NCI-H2171 treated with DMSO at 0.1 percent for 48 hours (cell line): ENCODE measurements around the gene DNM1L.
"Not testable (repeated sequence)": the region's sequence is repeated elsewhere in the genome, so short reads cannot be mapped to it uniquely, and the experiment has no call there.

Source experiments
- DNase-seq: peaks from one replicate; lab custom pipeline; 2025; lab: John Stamatoyannopoulos, UW

The DNM1L gene

GRCh38 chr12:32697445-32697844 is 18.3 kb downstream of the DNM1L start:
- no peak for DNase-seq

- peak; percentile 65 for DNase-seq
These were observed 19.2 kb downstream of the DNM1L start for GRCh38 chr12:32698285-32698684.

DNA sequence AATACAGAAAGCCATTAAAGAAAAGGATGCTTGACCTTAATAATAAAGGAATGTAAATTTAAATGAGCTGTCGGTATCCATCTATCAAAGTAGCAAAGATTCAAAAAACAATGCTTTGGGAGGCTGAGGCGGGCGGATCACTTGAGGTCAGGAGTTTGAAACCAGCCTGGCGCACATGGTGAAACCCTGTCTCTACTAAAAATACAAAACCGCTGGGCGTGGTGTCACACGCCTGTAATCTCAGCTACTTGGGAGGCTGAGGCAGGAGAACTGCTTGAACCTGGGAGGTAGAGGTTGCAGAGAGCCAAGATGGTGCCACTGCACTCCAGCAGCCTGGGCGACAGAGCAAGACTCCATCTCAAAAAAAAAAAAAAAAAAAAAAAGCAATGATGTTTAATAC is 20.3 kb downstream of the DNM1L start:
- DNase-seq: not testable (repeated sequence)

GRCh38 chr12:32702473-32702872 is 23.4 kb downstream of the DNM1L start:
- peak; percentile 61 for DNase-seq

DNA sequence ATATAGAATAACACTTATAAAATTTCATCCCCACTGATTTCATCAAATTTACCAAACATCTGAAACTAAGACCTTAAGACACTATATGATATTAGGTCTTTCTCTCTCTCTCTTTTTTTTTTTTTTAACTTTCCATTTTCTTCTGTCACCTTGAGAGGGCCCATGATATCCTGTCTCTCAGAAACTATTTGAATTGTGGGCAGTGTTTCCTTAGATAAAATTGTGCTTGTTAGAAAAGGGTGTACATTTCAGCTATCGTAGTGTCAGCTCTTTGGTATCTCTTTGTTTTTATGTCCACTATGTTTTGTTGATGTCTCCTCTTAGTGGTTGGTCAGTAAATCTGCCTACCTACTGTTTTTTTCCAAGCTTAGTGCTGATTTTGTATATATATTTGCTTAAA is 23.8 kb downstream of the DNM1L start:
- DNase-seq: no peak

- no peak for DNase-seq
These were observed 26.7 kb downstream of the DNM1L start for GRCh38 chr12:32705783-32706182.

DNA sequence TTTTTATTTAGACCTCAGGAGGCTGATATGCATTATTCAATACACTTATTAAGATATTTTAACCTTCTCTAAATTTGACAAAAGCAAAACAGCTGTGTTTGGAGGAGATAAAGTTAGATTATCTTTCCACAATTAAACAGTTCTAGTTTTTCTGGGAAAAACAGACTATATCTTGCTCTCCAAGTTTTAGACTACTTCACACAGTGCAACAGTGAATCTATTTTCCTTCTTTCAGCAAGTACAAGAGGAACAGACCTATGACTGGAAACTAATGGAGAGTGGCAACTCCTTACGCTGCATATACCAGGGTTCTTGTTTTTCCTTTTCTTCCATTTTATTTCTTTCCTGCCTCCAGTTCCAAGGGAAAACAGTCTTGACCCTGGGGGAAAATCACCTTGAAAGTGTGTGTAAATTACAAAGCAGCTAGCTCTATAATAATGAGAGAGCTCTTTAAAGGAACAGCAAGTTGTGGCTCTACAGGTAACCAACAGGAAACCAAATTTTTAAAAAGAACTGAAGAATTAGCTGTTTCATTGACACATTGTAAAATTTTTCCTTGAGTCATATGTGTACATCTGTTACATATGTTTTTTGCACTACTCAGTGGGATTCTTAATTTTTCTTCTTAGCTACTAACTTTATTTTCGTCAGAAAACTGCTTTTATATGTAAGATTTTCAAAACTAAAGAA is 27.4 kb downstream of the DNM1L start:
- DNase-seq: no peak

- DNase-seq: no peak
These were observed 29.8 kb downstream of the DNM1L start for GRCh38 chr12:32708926-32709325.

DNA sequence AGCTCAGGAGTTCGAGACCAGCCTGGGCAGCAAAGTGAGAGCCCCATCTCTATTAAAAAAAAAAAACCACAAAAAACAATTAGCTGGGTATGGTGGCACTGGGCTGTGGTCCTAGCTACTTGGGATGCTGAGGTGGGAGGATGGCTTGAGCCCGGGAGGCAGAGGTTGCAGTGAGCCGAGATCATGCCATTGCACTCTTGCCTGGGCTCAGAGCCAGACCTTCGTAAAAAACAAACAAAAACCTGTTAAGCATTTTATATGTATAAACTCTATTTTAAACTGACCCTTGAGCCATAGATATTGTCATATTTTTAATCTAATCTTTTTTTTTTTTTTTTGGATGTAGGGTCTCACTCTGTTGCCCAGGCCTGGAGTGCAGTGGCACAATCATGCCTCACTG is 35.7 kb downstream of the DNM1L start:
- no peak for DNase-seq

- DNase-seq: no peak
These were observed 39.8 kb downstream of the DNM1L start for GRCh38 chr12:32718926-32719325.

DNA sequence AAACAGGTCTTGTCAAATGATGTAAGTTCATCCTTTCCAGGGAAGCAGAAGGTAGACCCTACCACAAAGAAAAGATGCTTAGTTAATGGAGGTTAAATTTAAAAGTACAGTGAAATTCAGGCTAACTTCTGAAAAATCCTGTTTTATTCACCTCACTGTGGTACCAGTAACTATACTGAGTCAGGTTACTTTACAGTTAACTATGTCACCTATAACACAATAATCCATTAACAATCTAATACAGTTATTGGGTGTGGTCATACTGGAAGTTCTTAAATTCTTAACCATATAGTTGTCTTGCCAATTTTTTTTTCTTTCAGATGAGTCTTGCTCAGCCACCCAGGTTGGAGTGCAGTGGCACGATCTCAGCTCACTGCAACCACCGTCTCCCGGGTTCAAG is 46.2 kb downstream of the DNM1L start:
- not testable (repeated sequence) for DNase-seq

- DNase-seq: no peak
These were observed 47.2 kb downstream of the DNM1L start for GRCh38 chr12:32726286-32726685.

GRCh38 chr12:32727237-32727636 is 48.1 kb downstream of the DNM1L start:
- DNase-seq: no peak

- no peak for DNase-seq
These were observed 55.9 kb downstream of the DNM1L start for GRCh38 chr12:32734952-32735351.

GRCh38 chr12:32736445-32736844 is 57.3 kb downstream of the DNM1L start:
- no peak for DNase-seq

DNA sequence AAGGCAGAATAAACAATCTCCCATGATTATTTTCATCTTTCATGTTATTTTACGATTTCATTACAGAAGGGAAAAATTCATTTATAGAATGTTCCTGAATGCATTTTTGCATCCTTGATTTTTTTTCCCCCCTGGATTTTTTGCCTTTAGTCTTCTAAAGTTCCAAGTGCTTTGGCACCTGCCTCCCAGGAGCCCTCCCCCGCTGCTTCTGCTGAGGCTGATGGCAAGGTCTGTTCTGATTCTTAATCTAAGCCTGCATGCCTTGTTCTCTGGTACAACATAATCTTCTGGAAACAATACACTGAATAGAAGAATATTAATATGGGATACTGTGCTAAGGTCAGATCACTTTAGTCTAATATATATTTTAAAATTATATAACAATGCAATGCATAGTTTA is 58.6 kb downstream of the DNM1L start:
- no peak for DNase-seq

GRCh38 chr12:32739279-32739678 is 60.2 kb downstream of the DNM1L start:
- DNase-seq: no peak

DNA sequence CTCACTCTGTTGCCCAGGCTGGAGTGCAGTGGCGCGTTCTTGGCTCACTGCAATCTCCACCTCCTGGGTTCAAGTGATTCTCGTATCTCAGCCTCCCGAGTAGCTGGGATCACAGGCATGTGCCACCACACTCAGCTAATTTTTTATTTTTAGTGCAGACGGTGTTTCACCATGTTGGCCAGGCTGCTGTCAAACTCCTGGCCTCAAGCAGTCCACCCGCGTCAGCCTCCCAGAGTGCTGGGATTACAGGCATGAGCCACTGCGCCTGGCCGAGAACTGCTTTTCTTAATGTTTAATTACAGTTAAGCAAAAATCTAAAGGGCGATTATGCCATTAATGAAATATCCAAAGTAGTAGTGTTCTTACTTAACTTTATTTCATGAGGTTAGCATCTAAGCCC is 63.0 kb downstream of the DNM1L start:
- no peak for DNase-seq

GRCh38 chr12:32743264-32743663 is 64.2 kb downstream of the DNM1L start:
- no peak for DNase-seq

GRCh38 chr12:32753605-32754004 is 74.5 kb downstream of the DNM1L start:
- DNase-seq: no peak

- DNase-seq: no peak
These were observed 75.0 kb downstream of the DNM1L start for GRCh38 chr12:32754111-32754510.

DNA sequence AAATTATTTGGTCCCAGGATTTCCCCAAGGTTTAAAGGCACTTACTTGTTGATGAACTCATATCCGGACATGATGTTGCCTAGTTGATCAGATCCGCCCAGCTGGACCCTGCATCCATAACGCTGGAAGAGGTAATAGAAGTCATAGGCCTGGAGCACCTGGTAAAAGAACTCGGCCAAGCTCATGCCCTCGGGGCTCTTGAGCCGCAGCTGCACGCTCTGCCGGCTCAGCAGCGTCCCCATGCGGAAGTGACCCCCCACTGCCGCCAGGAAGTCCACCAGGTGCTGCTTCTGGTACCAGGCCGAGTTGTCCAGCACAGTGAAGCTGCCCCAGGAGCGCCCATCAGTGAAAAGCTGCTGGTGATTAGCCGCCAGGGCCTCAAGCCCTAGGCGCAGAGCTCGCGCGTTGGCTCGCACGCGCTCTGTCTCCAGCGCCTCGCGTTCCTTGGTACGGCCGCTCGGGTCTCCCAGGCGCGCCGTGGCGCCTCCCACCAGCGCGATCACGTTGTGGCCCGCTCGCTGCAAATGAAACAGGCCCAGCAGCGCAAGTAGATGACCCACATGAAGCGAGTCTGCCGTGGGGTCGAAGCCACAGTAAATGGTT is 76.1 kb downstream of the DNM1L start:
- DNase-seq: peak; percentile 66

DNA sequence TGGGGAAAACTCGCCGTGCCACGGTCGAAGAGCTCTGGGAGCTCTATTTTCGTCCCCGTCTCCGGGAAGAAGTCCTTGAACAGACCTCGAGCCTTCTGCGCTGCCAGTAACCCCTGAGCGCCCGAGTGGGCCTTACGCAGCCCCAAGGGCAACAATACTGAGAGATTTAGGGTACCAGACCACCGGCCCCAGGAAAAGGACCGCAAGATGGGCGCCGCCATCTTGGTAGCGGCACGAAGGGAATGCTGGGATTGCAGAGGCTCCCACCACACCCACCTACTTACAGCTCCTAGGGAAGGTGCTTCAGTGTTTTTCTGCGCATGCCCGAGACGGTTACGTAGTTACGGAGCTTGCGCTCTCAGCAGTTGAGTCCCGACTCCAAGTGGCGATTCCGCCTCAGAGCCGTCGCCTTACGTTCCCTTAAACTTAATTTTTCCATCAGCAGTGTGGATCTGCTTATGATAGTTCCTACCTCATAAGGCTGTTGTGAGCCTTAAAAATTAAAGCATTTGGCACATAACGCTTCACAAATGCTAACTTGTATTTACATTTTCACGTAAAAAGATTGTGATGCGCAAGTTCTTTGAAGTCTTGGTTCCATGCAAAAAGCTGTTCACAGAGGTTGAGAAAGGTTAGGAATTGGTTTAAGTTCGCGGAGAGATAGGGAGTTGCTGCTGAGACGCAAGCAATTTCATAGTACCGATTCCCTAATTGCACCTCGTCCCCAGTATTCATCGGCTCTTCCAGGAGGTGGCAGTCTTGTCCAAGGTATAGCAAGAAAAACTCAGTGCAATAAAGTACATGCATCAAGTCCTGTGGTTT is 76.8 kb downstream of the DNM1L start, which contains the start of gene YARS2:
Gene YARS2 (minus strand): TSS at position 244 of the 822 bp plus-strand sequence. CDS start 23 bp downstream, at position 221.
- DNase-seq: peak; percentile 97
